ENCODE data around the gene MTFP1. TPM values are rescaled to one million over a fixed set of nuclear protein-coding genes. Genes with fewer than 3 reads are reported as not detected.

MTFP1 gene
- total and polyA plus RNA-seq, 2 donors, result 2.1 to 7.7 TPM

- Histone ChIP-seq H3K36me3 (ENCODE audit: insufficient read depth) (no peaks in the 10 kb centered on the region), H3K27ac (ENCODE audit: low read depth) (peak overlapping the region; percentile 62), H3K4me1 (ENCODE audit: insufficient read depth) (no peaks in the 10 kb centered on the region), H3K4me3 (ENCODE audit: low read depth, low read length) (peak overlapping the region; percentile 43)
- WGBS, result 39% methylated on average over 20 of the region's 20 CpGs
- DNase-seq (ENCODE audit: extremely low spot score), result no peak
Measured at GRCh38 chr22:30424534-30425326, 838 bp upstream of the MTFP1 start.

- H3K36me3 ChIP-seq (ENCODE audit: insufficient read depth), result no peaks in the 10 kb centered on the region
- no peak overlapping the region for H3K27ac ChIP-seq (ENCODE audit: low read depth)
- 6% methylated on average over 9 of the region's 9 CpGs for WGBS
- H3K4me1 ChIP-seq (ENCODE audit: insufficient read depth), result no peaks in the 10 kb centered on the region
- DNase-seq (ENCODE audit: extremely low spot score), result no peak
- peak overlapping the region; percentile 50 for H3K4me3 ChIP-seq (ENCODE audit: low read depth, low read length)
Measured at GRCh38 chr22:30425327-30425615, 297 bp upstream of the MTFP1 start.

- no peaks in the 10 kb centered on the region for H3K4me1 ChIP-seq (ENCODE audit: insufficient read depth)
- no peak for DNase-seq (ENCODE audit: extremely low spot score)
- H3K27ac ChIP-seq (ENCODE audit: low read depth), result no peak overlapping the region
- no peaks in the 10 kb centered on the region for H3K36me3 ChIP-seq (ENCODE audit: insufficient read depth)
- peak overlapping the region; percentile 50 for H3K4me3 ChIP-seq (ENCODE audit: low read depth, low read length)
- WGBS, result 54% methylated on average over 29 of the region's 29 CpGs
Measured at GRCh38 chr22:30426388-30427353, 1.1 kb downstream of the MTFP1 start.

- 76% methylated on average over 1 of the region's 1 CpG for whole genome bisulfite sequencing
- Histone ChIP-seq H3K36me3 (ENCODE audit: insufficient read depth) (no peaks in the 10 kb centered on the region), H3K27ac (ENCODE audit: low read depth) (no peak overlapping the region), H3K4me1 (ENCODE audit: insufficient read depth) (no peaks in the 10 kb centered on the region), H3K4me3 (ENCODE audit: low read depth, low read length) (no peak overlapping the region)
- DNase-seq (ENCODE audit: extremely low spot score), result no peak
Measured at GRCh38 chr22:30427871-30428270, 2.3 kb downstream of the MTFP1 start.

- no peaks in the 10 kb centered on the region for H3K36me3 ChIP-seq (ENCODE audit: insufficient read depth)
- H3K4me1 ChIP-seq (ENCODE audit: insufficient read depth), result no peaks in the 10 kb centered on the region
- no peak for DNase-seq (ENCODE audit: extremely low spot score)
- no peak overlapping the region for H3K4me3 ChIP-seq (ENCODE audit: low read depth, low read length)
- H3K27ac ChIP-seq (ENCODE audit: low read depth), result no peak overlapping the region
- WGBS, result 52% methylated on average over 4 of the region's 4 CpGs
Measured at GRCh38 chr22:30429887-30430286, 4.3 kb downstream of the MTFP1 start.

- H3K36me3 ChIP-seq (ENCODE audit: insufficient read depth), result no peaks in the 10 kb centered on the region
- DNase-seq (ENCODE audit: extremely low spot score), result no peak
- WGBS, result 80% methylated on average over 4 of the region's 4 CpGs
- no peak overlapping the region for H3K27ac ChIP-seq (ENCODE audit: low read depth)
- no peak overlapping the region for H3K4me3 ChIP-seq (ENCODE audit: low read depth, low read length)
- H3K4me1 ChIP-seq (ENCODE audit: insufficient read depth), result no peaks in the 10 kb centered on the region
Measured at GRCh38 chr22:30430933-30431332, 5.4 kb downstream of the MTFP1 start.

- WGBS, result 89% methylated on average over 4 of the region's 4 CpGs
- no peak for DNase-seq (ENCODE audit: extremely low spot score)
- no peaks in the 10 kb centered on the region for H3K36me3 ChIP-seq (ENCODE audit: insufficient read depth)
- H3K4me1 ChIP-seq (ENCODE audit: insufficient read depth), result no peaks in the 10 kb centered on the region
- no peak overlapping the region for H3K4me3 ChIP-seq (ENCODE audit: low read depth, low read length)
- H3K27ac ChIP-seq (ENCODE audit: low read depth), result no peak overlapping the region
Measured at GRCh38 chr22:30432096-30432495, 6.5 kb downstream of the MTFP1 start.

GRCh38 chr22:30432520-30432919 is 7.0 kb downstream of the MTFP1 start:
- no peaks in the 10 kb centered on the region for H3K4me1 ChIP-seq (ENCODE audit: insufficient read depth)
- DNase-seq (ENCODE audit: extremely low spot score), result no peak
- 56% methylated on average over 2 of the region's 2 CpGs for WGBS
- no peak overlapping the region for H3K4me3 ChIP-seq (ENCODE audit: low read depth, low read length)
- H3K27ac ChIP-seq (ENCODE audit: low read depth), result no peak overlapping the region
- H3K36me3 ChIP-seq (ENCODE audit: insufficient read depth), result no peaks in the 10 kb centered on the region

GRCh38 chr22:30433227-30433626 is 7.7 kb downstream of the MTFP1 start:
- Histone ChIP-seq H3K4me1 (ENCODE audit: insufficient read depth) (no peaks in the 10 kb centered on the region), H3K27ac (ENCODE audit: low read depth) (no peak overlapping the region), H3K36me3 (ENCODE audit: insufficient read depth) (no peaks in the 10 kb centered on the region), H3K4me3 (ENCODE audit: low read depth, low read length) (no peak overlapping the region)
- WGBS, result 94% methylated on average over 3 of the region's 3 CpGs
- no peak for DNase-seq (ENCODE audit: extremely low spot score)

- Histone ChIP-seq H3K27ac (ENCODE audit: low read depth) (no peak overlapping the region), H3K36me3 (ENCODE audit: insufficient read depth) (no peaks in the 10 kb centered on the region), H3K4me3 (ENCODE audit: low read depth, low read length) (no peak overlapping the region), H3K4me1 (ENCODE audit: insufficient read depth) (no peaks in the 10 kb centered on the region)
- WGBS, result 98% methylated on average over 1 of the region's 1 CpG
- DNase-seq (ENCODE audit: extremely low spot score), result no peak
Measured at GRCh38 chr22:30433773-30434172, 8.2 kb downstream of the MTFP1 start.

GRCh38 chr22:30434843-30435242 is 9.3 kb downstream of the MTFP1 start:
- Histone ChIP-seq H3K4me3 (ENCODE audit: low read depth, low read length) (no peak overlapping the region), H3K36me3 (ENCODE audit: insufficient read depth) (no peaks in the 10 kb centered on the region), H3K27ac (ENCODE audit: low read depth) (no peak overlapping the region), H3K4me1 (ENCODE audit: insufficient read depth) (no peaks in the 10 kb centered on the region)
- WGBS, result 61% methylated on average over 1 of the region's 1 CpG
- no peak for DNase-seq (ENCODE audit: extremely low spot score)

- DNase-seq (ENCODE audit: extremely low spot score), result no peak
- no peaks in the 10 kb centered on the region for H3K36me3 ChIP-seq (ENCODE audit: insufficient read depth)
- H3K4me3 ChIP-seq (ENCODE audit: low read depth, low read length), result no peak overlapping the region
- 84% methylated on average over 6 of the region's 6 CpGs for WGBS
- no peak overlapping the region for H3K27ac ChIP-seq (ENCODE audit: low read depth)
- H3K4me1 ChIP-seq (ENCODE audit: insufficient read depth), result no peaks in the 10 kb centered on the region
Measured at GRCh38 chr22:30435674-30436126, 10.1 kb downstream of the MTFP1 start.

- Histone ChIP-seq H3K36me3 (ENCODE audit: insufficient read depth) (no peaks in the 10 kb centered on the region), H3K4me1 (ENCODE audit: insufficient read depth) (no peaks in the 10 kb centered on the region), H3K4me3 (ENCODE audit: low read depth, low read length) (no peak overlapping the region), H3K27ac (ENCODE audit: low read depth) (no peak overlapping the region)
- 78% methylated on average over 2 of the region's 2 CpGs for WGBS
- no peak for DNase-seq (ENCODE audit: extremely low spot score)
Measured at GRCh38 chr22:30436196-30436595, 10.6 kb downstream of the MTFP1 start.

GRCh38 chr22:30438559-30438958 is 13.0 kb downstream of the MTFP1 start:
- DNase-seq (ENCODE audit: extremely low spot score), result no peak
- Histone ChIP-seq H3K4me3 (ENCODE audit: low read depth, low read length) (no peak overlapping the region), H3K4me1 (ENCODE audit: insufficient read depth) (no peaks in the 10 kb centered on the region), H3K27ac (ENCODE audit: low read depth) (no peak overlapping the region), H3K36me3 (ENCODE audit: insufficient read depth) (no peaks in the 10 kb centered on the region)
- WGBS, result 79% methylated on average over 3 of the region's 3 CpGs
